HL-60 (cell line): ENCODE measurements around the gene CHMP1A.
A peak's percentile ranks its signal among the peaks of the same experiment; 100 is the strongest.
"Not testable (repeated sequence)": the region's sequence is repeated elsewhere in the genome, so short reads cannot be mapped to it uniquely, and the experiment has no call there.

Source experiments
- DNase-seq, 2 experiments: peaks; one replicate each; pipeline ENCODE4 v3.0.0-alpha.2; 2010 to 2020; ENCODE audit warnings: low read depth in 1 of 2, low spot score in 1 of 2
- H3K27ac ChIP-seq: fragments of 250-450 bp; sonication (Bioruptor Pico); replicated peaks from 2 replicates; pipeline ENCODE4 v1.5.1; 2020; ENCODE audit warnings: mild to moderate bottlenecking, moderate library complexity
- H3K27me3 ChIP-seq: fragments of 250-450 bp; sonication (Bioruptor Pico); 2 replicates; pipeline ENCODE4 v1.5.1; 2021; ENCODE audit warnings: mild to moderate bottlenecking, moderate library complexity; ENCODE audit not compliant: insufficient read depth, poor library complexity, severe bottlenecking
- H3K4me3 ChIP-seq: replicated peaks from 2 replicates; pipeline ENCODE4 v1.5.1; 2011; ENCODE audit warnings: mild to moderate bottlenecking, control low read depth, low read length; ENCODE audit not compliant: insufficient read depth
- CTCF ChIP-seq: IDR thresholded peaks from one replicate; pipeline ENCODE4 v1.5.1; 2011; ENCODE audit warnings: low read length, control low read depth, inconsistent platforms; ENCODE audit not compliant: insufficient read depth
- GABPA ChIP-seq: IDR thresholded peaks from 2 replicates; pipeline ENCODE4 v1.6.1; 2012; ENCODE audit warnings: low read depth
- POLR2AphosphoS5 ChIP-seq: IDR thresholded peaks from 2 replicates; pipeline ENCODE4 v1.6.1; 2012; ENCODE audit warnings: low read depth
- REST ChIP-seq: IDR thresholded peaks from 2 replicates; pipeline ENCODE4 v1.6.1; 2012; ENCODE audit warnings: low read depth; ENCODE audit not compliant: insufficient replicate concordance
- SPI1 ChIP-seq: IDR thresholded peaks from 2 replicates; pipeline ENCODE4 v1.6.1; 2012; ENCODE audit warnings: low read depth, mild to moderate bottlenecking, borderline replicate concordance

The CHMP1A gene

GRCh38 chr16:89699629-89700099 is 42.2 kb upstream of the CHMP1A start:
- DNase-seq, H3K27me3 ChIP-seq, H3K27ac ChIP-seq, H3K4me3 ChIP-seq: not testable (repeated sequence)

GRCh38 chr16:89698717-89699116 is 41.2 kb upstream of the CHMP1A start:
- H3K4me3 ChIP-seq, DNase-seq, H3K27ac ChIP-seq, H3K27me3 ChIP-seq: not testable (repeated sequence)

- TF ChIP-seq GABPA (no peak), POLR2AphosphoS5 (no peak), SPI1 (no peak), CTCF (no peak)
- no peak for DNase-seq
- Histone ChIP-seq H3K27me3 (no peaks in the 10 kb centered on the region), H3K27ac (no peak overlapping the region), H3K4me3 (no peak overlapping the region)
These were observed 40.3 kb upstream of the CHMP1A start for GRCh38 chr16:89697616-89698331.

- Histone ChIP-seq H3K27ac (no peak overlapping the region), H3K4me3 (no peak overlapping the region), H3K27me3 (no peaks in the 10 kb centered on the region)
- TF ChIP-seq REST (no peak), GABPA (no peak), CTCF (no peak)
- DNase-seq: no peak
These were observed 39.7 kb upstream of the CHMP1A start for GRCh38 chr16:89697161-89697615.

GRCh38 chr16:89696670-89697128 is 39.2 kb upstream of the CHMP1A start:
- TF ChIP-seq REST (no peak), POLR2AphosphoS5 (0 out of 2 replicates have a peak, but pooled peaks have one; percentile 38), SPI1 (no peak), CTCF (no peak), GABPA (no peak)
- no peak overlapping the region for H3K4me3 ChIP-seq
- no peaks in the 10 kb centered on the region for H3K27me3 ChIP-seq
- H3K27ac ChIP-seq: no peak overlapping the region
- no peak for DNase-seq
